GM21528 (cell line): ENCODE data around the gene PALB2.
A peak's percentile ranks its signal among the peaks of the same experiment; 100 is the strongest.

Experiments used
- ATAC-seq: cut with Tn5 transposase; IDR thresholded peaks from one replicate; pipeline ENCODE4 v1.9.1; 2021; ENCODE audit warnings: mild to moderate bottlenecking, moderate library complexity; ENCODE audit not compliant: unreplicated experiment, low FRiP score

Gene PALB2

GRCh38 chr16:23640931-23641765 is at the start of gene PALB2, which contains the start of gene DCTN5:
TSS of gene PALB2 (minus strand) at chr16:23641310. CDS start at chr16:23641157, 153 bp downstream.
TSS of gene DCTN5 (plus strand) at chr16:23641466. CDS start at chr16:23641543, 77 bp downstream.
- ATAC-seq, result peak; percentile 94

- ATAC-seq, result no peak
Observed at GRCh38 chr16:23689442-23690187, 48.5 kb upstream of the PALB2 start.

- no peak for ATAC-seq
Observed at GRCh38 chr16:23687034-23687808, 46.1 kb upstream of the PALB2 start.

- ATAC-seq, result no peak
Observed at GRCh38 chr16:23683487-23683886, 42.4 kb upstream of the PALB2 start.

- no peak for ATAC-seq
Observed at GRCh38 chr16:23682181-23682580, 41.1 kb upstream of the PALB2 start.

- no peak for ATAC-seq
Observed at GRCh38 chr16:23679986-23680336, 38.9 kb upstream of the PALB2 start.

GRCh38 chr16:23679274-23679985 is 38.3 kb upstream of the PALB2 start:
- no peak for ATAC-seq

- ATAC-seq, result no peak
Observed at GRCh38 chr16:23678430-23679273, 37.5 kb upstream of the PALB2 start, which contains the start of gene PLK1. TSS of gene PLK1 (plus strand) at chr16:23678889. CDS start at chr16:23678933, 44 bp downstream.

- ATAC-seq, result no peak
Observed at GRCh38 chr16:23676924-23677480, 35.9 kb upstream of the PALB2 start.

- no peak for ATAC-seq
Observed at GRCh38 chr16:23673971-23674614, 33.0 kb upstream of the PALB2 start.

GRCh38 chr16:23670137-23670776 is 29.1 kb upstream of the PALB2 start:
- ATAC-seq, result peak; percentile 93

GRCh38 chr16:23668873-23669272 is 27.8 kb upstream of the PALB2 start:
- ATAC-seq, result no peak

GRCh38 chr16:23668225-23668624 is 27.1 kb upstream of the PALB2 start:
- ATAC-seq, result no peak

GRCh38 chr16:23667355-23667659 is 26.2 kb upstream of the PALB2 start:
- no peak for ATAC-seq

GRCh38 chr16:23666571-23667354 is 25.7 kb upstream of the PALB2 start:
- no peak for ATAC-seq

GRCh38 chr16:23663918-23664317 is 22.8 kb upstream of the PALB2 start:
- ATAC-seq, result no peak

- no peak for ATAC-seq
Observed at GRCh38 chr16:23651943-23652468, 10.9 kb upstream of the PALB2 start.
